PFSK-1 (cell line): ENCODE measurements around the gene GPR107.

Experiments
- FOXP2 ChIP-seq: optimal IDR thresholded peaks from 2 replicates; pipeline ENCODE3; 2011; ENCODE audit warnings: borderline replicate concordance, control low read depth, inconsistent platforms; ENCODE audit not compliant: insufficient read depth; ENCODE audit errors: extremely low read length, extremely low read depth
- POLR2AphosphoS5 ChIP-seq: IDR thresholded peaks from 2 replicates; pipeline ENCODE4 v1.6.1; 2012; ENCODE audit warnings: low read depth, mild to moderate bottlenecking, control low read depth, low read length, moderate library complexity
- SIN3A ChIP-seq: IDR thresholded peaks from 2 replicates; pipeline ENCODE4 v1.6.1; 2012; ENCODE audit warnings: mild to moderate bottlenecking, low read length, moderate library complexity, borderline replicate concordance; ENCODE audit not compliant: insufficient read depth
- TAF1 ChIP-seq: IDR thresholded peaks from 2 replicates; pipeline ENCODE4 v1.6.1; 2012; ENCODE audit warnings: low read length, control low read depth, borderline replicate concordance; ENCODE audit not compliant: insufficient read depth
- TF ChIP-seq, protein P1 (sequence below), 2 experiments: IDR thresholded peaks; 2 replicates each; pipeline versions ENCODE4 v1.6.1 to v1.8.0; 2011 to 2012; ENCODE audit warnings: low read depth in 2 of 2, low read length in 2 of 2, control low read depth in 1 of 2, inconsistent platforms in 1 of 2, mild to moderate bottlenecking in 1 of 2, moderate library complexity in 1 of 2; ENCODE audit not compliant: insufficient read depth in 1 of 2

The GPR107 gene

DNA sequence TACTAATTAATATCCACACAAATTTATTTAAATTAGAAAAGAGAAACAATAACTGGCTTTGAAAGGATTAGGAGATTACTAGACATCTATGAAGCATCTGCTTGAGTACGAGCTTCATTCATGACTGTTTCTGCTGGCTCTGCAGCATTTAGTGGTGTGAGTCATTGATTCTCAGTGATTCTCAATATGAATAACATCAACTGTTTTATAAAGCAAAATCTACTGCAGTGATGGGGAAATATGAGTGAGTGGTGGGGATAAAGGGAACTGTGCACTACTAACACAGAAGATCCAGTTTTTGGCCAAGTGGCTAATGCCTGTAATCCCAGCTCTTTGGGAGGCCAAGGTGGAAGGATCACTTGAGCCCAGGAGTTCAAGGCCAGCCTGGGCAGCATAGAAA is 19.1 kb upstream of the GPR107 start:
- TF ChIP-seq SIN3A (no peak), FOXP2 (no peak), TAF1 (no peak), POLR2AphosphoS5 (no peak)
- TF ChIP-seq, protein P1, sequence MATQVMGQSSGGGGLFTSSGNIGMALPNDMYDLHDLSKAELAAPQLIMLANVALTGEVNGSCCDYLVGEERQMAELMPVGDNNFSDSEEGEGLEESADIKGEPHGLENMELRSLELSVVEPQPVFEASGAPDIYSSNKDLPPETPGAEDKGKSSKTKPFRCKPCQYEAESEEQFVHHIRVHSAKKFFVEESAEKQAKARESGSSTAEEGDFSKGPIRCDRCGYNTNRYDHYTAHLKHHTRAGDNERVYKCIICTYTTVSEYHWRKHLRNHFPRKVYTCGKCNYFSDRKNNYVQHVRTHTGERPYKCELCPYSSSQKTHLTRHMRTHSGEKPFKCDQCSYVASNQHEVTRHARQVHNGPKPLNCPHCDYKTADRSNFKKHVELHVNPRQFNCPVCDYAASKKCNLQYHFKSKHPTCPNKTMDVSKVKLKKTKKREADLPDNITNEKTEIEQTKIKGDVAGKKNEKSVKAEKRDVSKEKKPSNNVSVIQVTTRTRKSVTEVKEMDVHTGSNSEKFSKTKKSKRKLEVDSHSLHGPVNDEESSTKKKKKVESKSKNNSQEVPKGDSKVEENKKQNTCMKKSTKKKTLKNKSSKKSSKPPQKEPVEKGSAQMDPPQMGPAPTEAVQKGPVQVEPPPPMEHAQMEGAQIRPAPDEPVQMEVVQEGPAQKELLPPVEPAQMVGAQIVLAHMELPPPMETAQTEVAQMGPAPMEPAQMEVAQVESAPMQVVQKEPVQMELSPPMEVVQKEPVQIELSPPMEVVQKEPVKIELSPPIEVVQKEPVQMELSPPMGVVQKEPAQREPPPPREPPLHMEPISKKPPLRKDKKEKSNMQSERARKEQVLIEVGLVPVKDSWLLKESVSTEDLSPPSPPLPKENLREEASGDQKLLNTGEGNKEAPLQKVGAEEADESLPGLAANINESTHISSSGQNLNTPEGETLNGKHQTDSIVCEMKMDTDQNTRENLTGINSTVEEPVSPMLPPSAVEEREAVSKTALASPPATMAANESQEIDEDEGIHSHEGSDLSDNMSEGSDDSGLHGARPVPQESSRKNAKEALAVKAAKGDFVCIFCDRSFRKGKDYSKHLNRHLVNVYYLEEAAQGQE (IDR thresholded peaks at IDR 0.05; ENCODE audit: insufficient read depth in 1 of 2, low read depth in 2 of 2, low read length in 2 of 2), result no peak

DNA sequence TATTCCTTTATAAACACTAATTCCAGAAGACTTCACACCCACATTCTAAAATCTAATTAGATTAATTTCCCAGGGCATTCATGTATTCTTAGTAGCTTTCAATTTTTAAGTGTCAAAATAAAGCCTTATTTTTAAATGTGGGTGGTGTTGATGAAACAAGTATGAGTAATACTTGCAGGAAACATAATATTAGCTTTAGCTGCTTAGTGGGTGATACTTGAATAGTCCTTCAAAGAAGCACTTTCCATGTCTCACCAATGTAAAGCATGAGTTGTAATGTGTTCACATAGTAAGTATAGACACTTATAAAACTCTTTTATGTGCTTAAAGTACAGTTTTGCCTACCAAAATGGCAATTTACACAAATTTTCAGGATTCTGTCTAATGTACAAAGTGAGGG is 17.6 kb upstream of the GPR107 start:
- TF ChIP-seq POLR2AphosphoS5 (no peak), TAF1 (no peak), FOXP2 (no peak), SIN3A (no peak)
- TF ChIP-seq, protein P1 (IDR thresholded peaks at IDR 0.05; ENCODE audit: insufficient read depth in 1 of 2, low read depth in 2 of 2, low read length in 2 of 2), result no peak

- TF ChIP-seq FOXP2 (no peak), TAF1 (no peak), POLR2AphosphoS5 (no peak), SIN3A (no peak)
- TF ChIP-seq, protein P1 (IDR thresholded peaks at IDR 0.05; ENCODE audit: insufficient read depth in 1 of 2, low read depth in 2 of 2, low read length in 2 of 2), result no peak
These were observed 14.1 kb upstream of the GPR107 start for GRCh38 chr9:130039528-130040147.

- TF ChIP-seq TAF1, result no peak
- no peak for TF ChIP-seq POLR2AphosphoS5
- no peak for TF ChIP-seq FOXP2
- TF ChIP-seq, protein P1 (IDR thresholded peaks at IDR 0.05; ENCODE audit: insufficient read depth in 1 of 2, low read depth in 2 of 2, low read length in 2 of 2), result no peak
- no peak for TF ChIP-seq SIN3A
These were observed 12.6 kb upstream of the GPR107 start for GRCh38 chr9:130040984-130041647.
